ENCODE data around the gene RNF148. TPM values are rescaled to one million over a fixed set of nuclear protein-coding genes. Genes with fewer than 3 reads are reported as not detected.

The RNF148 gene
- total and polyA plus RNA-seq, 2 experiments from 2014 or later, result 2.2 TPM; not detected in 1

GRCh38 chr7:122675011-122675410, 27.7 kb downstream of the RNF148 start:
- H3F3A ChIP-seq (replicated peaks; ENCODE audit: low read depth), result no peaks in the 10 kb centered on the region
- H3K27ac Mint-ChIP-seq, result no peak overlapping the region
- no peaks in the 10 kb centered on the region for H3K27me3 ChIP-seq (ENCODE audit: insufficient read depth)
- peaks cover 56% of the 10 kb centered on the region for H3K4me1 Mint-ChIP-seq
- no peak overlapping the region for H3K4me2 ChIP-seq
- peaks cover 12% of the 10 kb centered on the region; the same call in 2 of the 3 replicates for H3K9me3 Mint-ChIP-seq
- no peak for TF ChIP-seq POLR2AphosphoS5 (IDR thresholded peaks at IDR 0.05; ENCODE audit: low read depth)
- TF ChIP-seq EZH2 (IDR thresholded peaks at IDR 0.05; ENCODE audit: low read depth, unreplicated experiment), result no peak
- no peak for TF ChIP-seq CTCF (conservative IDR thresholded peaks at IDR 0.05; ENCODE audit: low read depth in 2 of 2)
- no peak for TF ChIP-seq STAT1 (IDR thresholded peaks at IDR 0.05; ENCODE audit: unreplicated experiment)
- TF ChIP-seq ZNF331 (CRISPR knock-in tag; IDR thresholded peaks at IDR 0.05; ENCODE audit: low read depth), result no peak
- TF ChIP-seq ETS1 (IDR thresholded peaks at IDR 0.05), result no peak
- no peak for TF ChIP-seq ZNF462 (CRISPR knock-in tag; IDR thresholded peaks at IDR 0.05)
- TF ChIP-seq EZH2phosphoT487 (IDR thresholded peaks at IDR 0.05; ENCODE audit: unreplicated experiment), result no peak
- TF ChIP-seq JUNB (IDR thresholded peaks at IDR 0.05; ENCODE audit: unreplicated experiment), result no peak
- TF ChIP-seq CREB1 (CRISPR knock-in tag; IDR thresholded peaks at IDR 0.05; ENCODE audit: low read depth), result no peak
- TF ChIP-seq ZNF114 (CRISPR knock-in tag; IDR thresholded peaks at IDR 0.05), result no peak
- TF ChIP-seq NANOG (IDR thresholded peaks at IDR 0.05; ENCODE audit: borderline replicate concordance), result no peak
- no peak for TF ChIP-seq REST (IDR thresholded peaks at IDR 0.05; ENCODE audit: unreplicated experiment)
- no peaks in the 10 kb centered on the region for H4K20me1 ChIP-seq (replicated peaks; ENCODE audit: insufficient read depth)
- H3K9me2 ChIP-seq (ENCODE audit: insufficient read depth), result peaks cover 8% of the 10 kb centered on the region; the same call in 1 of the 2 replicates
- ATAC-seq (no peak), DNase-seq (ENCODE audit: low spot score) (no peak)
- H3K36me3 Mint-ChIP-seq (ENCODE audit: low read depth), result peaks cover 31% of the 10 kb centered on the region
- H3K4me1 ChIP-seq (ENCODE audit: insufficient read depth), result peaks cover 39% of the 10 kb centered on the region
- no peak overlapping the region for H3K4me3 ChIP-seq
- no peak overlapping the region for H3K27ac ChIP-seq (ENCODE audit: low read depth)
- H3K4me3 Mint-ChIP-seq, result no peak overlapping the region
- H3K36me3 ChIP-seq (ENCODE audit: insufficient read depth), result no peaks in the 10 kb centered on the region
- H2AFZ ChIP-seq, result no peak overlapping the region
- peaks cover 3% of the 10 kb centered on the region for H3K27me3 Mint-ChIP-seq (ENCODE audit: insufficient read depth, low read depth, poor library complexity)
- H3K79me2 ChIP-seq (replicated peaks; ENCODE audit: insufficient read depth), result no peaks in the 10 kb centered on the region
